GM23248 (cell line): ENCODE measurements around the gene PSMF1. TPM values are rescaled to one million over a fixed set of nuclear protein-coding genes. Genes with fewer than 3 reads are reported as not detected.

ENCODE experiments used
- DNase-seq: peaks from one replicate; pipeline ENCODE4 v3.0.0-alpha.2; 2015
- H2AFZ ChIP-seq: fragments of 200-600 bp; sonication (generic); 2 replicates; pipeline ENCODE4 v1.6.1; 2016; ENCODE audit warnings: antibody characterized with exemption
- H3F3A ChIP-seq: fragments of 200-600 bp; sonication (generic); 2 replicates; pipeline ENCODE4 v1.6.1; 2016; ENCODE audit warnings: mild to moderate bottlenecking, antibody characterized with exemption, mixed run types; ENCODE audit not compliant: insufficient read depth
- H3K27ac ChIP-seq: fragments of 200-600 bp; sonication (generic); 2 replicates; pipeline ENCODE4 v1.5.1; 2016; ENCODE audit warnings: mild to moderate bottlenecking
- H3K27me3 ChIP-seq: fragments of 200-600 bp; sonication (generic); replicated peaks from 2 replicates; pipeline ENCODE4 v1.6.1; 2016; ENCODE audit warnings: mild to moderate bottlenecking; ENCODE audit not compliant: insufficient read depth
- H3K36me3 ChIP-seq: fragments of 200-600 bp; sonication (generic); 2 replicates; pipeline ENCODE4 v1.6.1; 2016; ENCODE audit warnings: low read depth, mild to moderate bottlenecking
- H3K4me1 ChIP-seq: fragments of 200-600 bp; sonication (generic); 2 replicates; pipeline ENCODE4 v1.6.1; 2016; ENCODE audit warnings: mild to moderate bottlenecking; ENCODE audit not compliant: insufficient read depth
- H3K4me2 ChIP-seq: fragments of 200-600 bp; sonication (generic); one replicate; pipeline ENCODE4 v1.6.1; 2016; ENCODE audit warnings: mild to moderate bottlenecking; ENCODE audit not compliant: unreplicated experiment
- H3K4me3 ChIP-seq: fragments of 200-600 bp; sonication (generic); 2 replicates; pipeline ENCODE4 v1.5.1; 2016; ENCODE audit warnings: mild to moderate bottlenecking
- H3K79me2 ChIP-seq: fragments of 200-600 bp; sonication (generic); 2 replicates; pipeline ENCODE4 v1.6.1; 2016; ENCODE audit warnings: mild to moderate bottlenecking; ENCODE audit not compliant: insufficient read depth
- H3K9ac ChIP-seq: fragments of 200-600 bp; sonication (generic); 2 replicates; pipeline ENCODE4 v1.6.1; 2016; ENCODE audit warnings: mild to moderate bottlenecking
- H3K9me2 ChIP-seq: fragments of 200-600 bp; sonication (generic); 2 replicates; pipeline ENCODE4 v1.6.1; 2016; ENCODE audit warnings: mixed run types, mild to moderate bottlenecking, moderate library complexity; ENCODE audit not compliant: insufficient read depth
- H3K9me3 ChIP-seq: fragments of 200-600 bp; sonication (generic); one replicate; pipeline ENCODE4 v1.6.1; 2017; ENCODE audit warnings: low read depth
- H4K20me1 ChIP-seq: fragments of 200-600 bp; sonication (generic); 2 replicates; pipeline ENCODE4 v1.6.0; 2016; ENCODE audit not compliant: insufficient read depth
- EZH2 ChIP-seq: fragments of 200-600 bp; sonication (generic); IDR thresholded peaks from 2 replicates; pipeline ENCODE4 v1.6.1; 2018; ENCODE audit warnings: antibody characterized with exemption, mild to moderate bottlenecking; ENCODE audit not compliant: insufficient read depth, poor library complexity, severe bottlenecking
- EZH2phosphoT487 ChIP-seq: fragments of 200-600 bp; sonication (generic); IDR thresholded peaks from 2 replicates; pipeline ENCODE4 v1.6.1; 2018; ENCODE audit warnings: antibody characterized with exemption, moderate library complexity, mild to moderate bottlenecking, low read depth; ENCODE audit not compliant: insufficient read depth
- WGBS, 2 experiments: methylation state at CpG; one replicate each; pipeline ENCODE4 v1.1.6; 2015 to 2017; ENCODE audit warnings: low lambda C conversion rate in 2 of 2, low coverage in 1 of 2; ENCODE audit errors: missing lambda C conversion rate in 2 of 2; 5-methylcytosine and 5-hydroxymethylcytosine counted together
- in situ Hi-C: fragments of 300-500 bp; cut with MboI; formaldehyde crosslinking; loops from 2 replicates; pipeline ENCODE4 v1.15.0; 2020
- polyA plus RNA-seq: library from polyadenylated mRNA; unstranded; fragments of >200 nt; fragmentation: Nextera tagmentation; extraction: Ambion mirVana; gene quantifications from 2 replicates; pipeline ENCODE4 v1.2.1, GENCODE V29; 2016
- total RNA-seq: library from RNA; depleted of rRNA; stranded (reverse); fragments of >200 nt; shearing (Covaris generic); gene quantifications from 2 replicates; pipeline ENCODE4 v1.2.3, GENCODE V29; 2014

PSMF1 gene
- total and polyA plus RNA-seq, 2 experiments from 2014 or later = 150 to 160 TPM

DNA sequence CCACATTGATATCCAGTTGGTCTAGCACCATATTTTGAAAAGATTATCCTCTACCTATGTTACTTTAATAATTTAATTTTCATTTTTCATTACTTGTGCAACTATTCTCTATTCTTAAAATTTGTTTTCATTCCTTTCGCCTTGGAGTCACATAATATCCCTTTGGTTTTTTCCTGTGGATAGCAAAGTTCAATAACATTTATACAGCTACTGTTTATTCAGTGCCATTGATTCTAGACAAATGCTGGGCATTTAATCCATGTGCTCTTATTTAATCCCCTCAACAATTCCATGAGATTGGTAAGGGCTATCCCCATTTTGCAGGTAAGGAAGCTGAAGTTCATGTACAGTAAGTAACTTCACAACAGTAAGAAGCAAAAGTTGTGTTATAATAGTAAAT is 32.6 kb downstream of the PSMF1 start:
- Histone ChIP-seq H2AFZ (no peak overlapping the region), H3K4me3 (no peak overlapping the region), H3K79me2 (peaks cover 33% of the 10 kb centered on the region), H3K27ac (no peak overlapping the region), H3K9me3 (no peaks in the 10 kb centered on the region), H3K9ac (no peak overlapping the region), H3F3A (0 out of 2 replicates have a peak, but pooled peaks cover 6% of the 10 kb centered on the region), H3K4me1 (peaks cover 5% of the 10 kb centered on the region; the same call in 1 of the 2 replicates), H3K4me2 (no peak overlapping the region), H3K9me2 (no peaks in the 10 kb centered on the region), H3K27me3 (no peaks in the 10 kb centered on the region), H3K36me3 (peaks cover 19% of the 10 kb centered on the region), H4K20me1 (no peaks in the 10 kb centered on the region)
- WGBS, 2 experiments = 100% methylated on average over 1 of the region's 1 CpG
- DNase-seq = no peak
- TF ChIP-seq EZH2phosphoT487 (no peak), EZH2 (no peak)
- in situ Hi-C loops = no loop called here

GRCh38 chr20:1154226-1154625 is 35.8 kb downstream of the PSMF1 start:
- H2AFZ ChIP-seq = no peak overlapping the region
- no peaks in the 10 kb centered on the region for H3K9me2 ChIP-seq
- H3F3A ChIP-seq = 0 out of 2 replicates have a peak, but pooled peaks cover 1% of the 10 kb centered on the region
- no peak overlapping the region for H3K4me2 ChIP-seq
- H4K20me1 ChIP-seq = no peaks in the 10 kb centered on the region
- DNase-seq = no peak
- H3K4me3 ChIP-seq = no peak overlapping the region
- H3K79me2 ChIP-seq = peaks cover 31% of the 10 kb centered on the region
- H3K4me1 ChIP-seq = peaks cover 5% of the 10 kb centered on the region; the same call in 1 of the 2 replicates
- TF ChIP-seq EZH2phosphoT487 = no peak
- no peak for TF ChIP-seq EZH2
- H3K27ac ChIP-seq = no peak overlapping the region
- H3K36me3 ChIP-seq = peaks cover 23% of the 10 kb centered on the region
- in situ Hi-C loops = no loop called here
- no peaks in the 10 kb centered on the region for H3K9me3 ChIP-seq
- H3K9ac ChIP-seq = no peak overlapping the region
- no peaks in the 10 kb centered on the region for H3K27me3 ChIP-seq

DNA sequence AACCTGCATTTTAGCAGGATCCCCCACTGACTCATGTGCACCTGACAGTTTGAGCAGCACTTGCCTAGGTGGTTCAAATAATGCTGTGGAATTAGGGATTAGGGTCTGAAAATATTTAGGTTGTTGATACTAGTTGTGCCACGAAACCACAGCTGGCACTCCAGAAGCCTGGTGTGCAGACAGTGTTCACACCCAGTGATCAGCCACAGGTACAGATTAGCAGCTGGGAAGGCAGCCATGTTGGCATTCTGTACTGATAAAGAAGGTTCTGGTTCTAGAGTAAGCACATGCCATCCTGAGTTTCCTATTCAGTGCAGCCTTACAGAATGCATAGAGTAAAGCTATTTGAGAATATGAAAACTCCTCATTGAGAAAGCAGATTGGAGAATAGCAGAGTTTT is 36.3 kb downstream of the PSMF1 start:
- H3K9me3 ChIP-seq = no peaks in the 10 kb centered on the region
- no peak overlapping the region for H2AFZ ChIP-seq
- H3K36me3 ChIP-seq = peaks cover 23% of the 10 kb centered on the region
- no peak for DNase-seq
- TF ChIP-seq EZH2 = no peak
- TF ChIP-seq EZH2phosphoT487 = no peak
- H3K9ac ChIP-seq = no peak overlapping the region
- H3K79me2 ChIP-seq = peaks cover 27% of the 10 kb centered on the region
- 100% methylated on average over 1 of the region's 1 CpG for WGBS, 2 experiments
- H4K20me1 ChIP-seq = no peaks in the 10 kb centered on the region
- no peak overlapping the region for H3K4me2 ChIP-seq
- no peaks in the 10 kb centered on the region for H3F3A ChIP-seq
- in situ Hi-C loops = no loop called here
- no peak overlapping the region for H3K27ac ChIP-seq
- H3K27me3 ChIP-seq = no peaks in the 10 kb centered on the region
- H3K9me2 ChIP-seq = no peaks in the 10 kb centered on the region
- H3K4me3 ChIP-seq = no peak overlapping the region
- peaks cover 5% of the 10 kb centered on the region; the same call in 1 of the 2 replicates for H3K4me1 ChIP-seq

DNA sequence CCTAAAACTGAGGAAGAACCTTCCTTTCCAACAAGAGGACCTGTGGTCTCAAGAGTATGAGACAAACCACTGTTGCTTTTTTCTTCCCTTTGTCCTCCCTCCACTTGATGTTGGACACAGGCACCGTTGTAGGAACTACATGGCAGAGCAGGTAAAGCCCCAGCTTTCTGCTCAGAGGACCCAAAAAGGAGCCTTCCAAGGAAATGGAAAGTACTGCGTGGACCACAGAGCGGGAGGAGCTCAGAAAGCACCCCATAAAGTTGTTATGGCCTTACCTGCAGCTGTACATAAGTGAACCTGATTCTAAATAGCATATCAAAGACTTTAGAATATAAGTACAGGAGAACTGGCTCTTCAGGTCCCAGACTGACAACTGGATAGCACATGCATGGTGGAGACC is 36.9 kb downstream of the PSMF1 start:
- no peak for DNase-seq
- no peaks in the 10 kb centered on the region for H3K9me2 ChIP-seq
- H3K4me1 ChIP-seq = peaks cover 2% of the 10 kb centered on the region; the same call in 1 of the 2 replicates
- peaks cover 23% of the 10 kb centered on the region for H3K36me3 ChIP-seq
- H3F3A ChIP-seq = no peaks in the 10 kb centered on the region
- no peaks in the 10 kb centered on the region for H3K9me3 ChIP-seq
- H3K4me3 ChIP-seq = no peak overlapping the region
- H3K27me3 ChIP-seq = no peaks in the 10 kb centered on the region
- no peak overlapping the region for H3K27ac ChIP-seq
- no peak overlapping the region for H3K4me2 ChIP-seq
- TF ChIP-seq EZH2 (no peak), EZH2phosphoT487 (no peak)
- 98 to 100% methylated on average over 3 of the region's 3 CpGs for WGBS, 2 experiments
- no peak overlapping the region for H2AFZ ChIP-seq
- H4K20me1 ChIP-seq = no peaks in the 10 kb centered on the region
- H3K9ac ChIP-seq = no peak overlapping the region
- in situ Hi-C loops = no loop called here
- H3K79me2 ChIP-seq = peaks cover 25% of the 10 kb centered on the region

DNA sequence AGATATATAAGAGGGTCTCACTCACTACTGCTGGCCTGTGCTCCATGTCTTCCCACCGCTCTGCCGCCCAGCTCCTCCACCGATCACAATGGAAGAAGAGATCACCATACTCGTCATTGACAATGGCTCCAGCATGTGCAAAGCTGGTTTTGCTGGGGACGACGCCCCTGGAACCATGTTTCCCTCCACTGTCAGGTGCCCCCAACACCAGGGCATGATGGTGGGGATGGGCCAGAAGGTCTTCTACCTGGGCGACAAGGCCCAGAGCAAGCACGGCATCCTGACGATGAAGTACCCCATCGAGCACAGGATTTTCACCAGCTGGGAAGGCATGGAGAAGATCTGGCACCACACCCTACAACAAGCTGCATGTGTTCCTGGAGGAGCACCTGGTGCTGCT is 42.1 kb downstream of the PSMF1 start:
- no peaks in the 10 kb centered on the region for H3K79me2 ChIP-seq
- no peak overlapping the region for H2AFZ ChIP-seq
- in situ Hi-C loops = no loop called here
- H3K9ac ChIP-seq = no peak overlapping the region
- no peaks in the 10 kb centered on the region for H3K9me2 ChIP-seq
- no peaks in the 10 kb centered on the region for H3K27me3 ChIP-seq
- no peaks in the 10 kb centered on the region for H3F3A ChIP-seq
- no peak overlapping the region for H3K4me3 ChIP-seq
- H4K20me1 ChIP-seq = no peaks in the 10 kb centered on the region
- 92 to 95% methylated on average over 10 of the region's 10 CpGs for WGBS, 2 experiments
- DNase-seq = no peak
- H3K4me1 ChIP-seq = no peaks in the 10 kb centered on the region
- TF ChIP-seq EZH2 (no peak), EZH2phosphoT487 (no peak)
- no peak overlapping the region for H3K4me2 ChIP-seq
- H3K36me3 ChIP-seq = peaks cover 17% of the 10 kb centered on the region
- H3K27ac ChIP-seq = no peak overlapping the region
- H3K9me3 ChIP-seq = no peaks in the 10 kb centered on the region
